B cell (primary cell): Measurements from ENCODE around the gene VWA5B1. TPM values are rescaled to one million over a fixed set of nuclear protein-coding genes. Genes with fewer than 3 reads are reported as not detected.

Experiments used
- ATAC-seq: fragments of 200-7000 bp; cut with Tn5 transposase; one replicate; pipeline ENCODE4 v1.10.0; 2021; ENCODE audit warnings: low read depth, mild to moderate bottlenecking, moderate number of reproducible peaks, moderate library complexity
- CTCF ChIA-PET: fragments of 350-600 bp; sonication (Branson Sonifier 250); formaldehyde crosslinking; loops from one replicate; lab custom pipeline; 2021; ENCODE audit warnings: antibody characterized with exemption, inconsistent platforms; lab: Charles Lee
- POLR2A ChIA-PET: fragments of 350-600 bp; sonication (Branson Sonifier 250); formaldehyde crosslinking; loops from one replicate; lab custom pipeline; 2021; ENCODE audit warnings: antibody characterized with exemption; lab: Charles Lee
- DNase-seq: peaks from one replicate; pipeline ENCODE4 v3.0.0; 2013
- H2AFZ ChIP-seq: 2 replicates; pipeline ENCODE4 v1.6.1; 2012; ENCODE audit warnings: mild to moderate bottlenecking, low read depth, low read length; ENCODE audit not compliant: insufficient read depth, poor library complexity, severe bottlenecking
- H3K27ac ChIP-seq, 2 donors: 1 replicate in 1 of 2; 2 replicates in 1 of 2; pipeline ENCODE4 v1.5.1; 2012 to 2013; ENCODE audit warnings: low read length in 2 of 2, mild to moderate bottlenecking in 2 of 2, moderate library complexity in 1 of 2
- H3K27me3 ChIP-seq, 4 experiments: fragments of 200-600 bp in 1 of 4; sonication (generic) in 1 of 4; replicated peaks in 1 of 4; 1 replicate in 2 of 4; 2 replicates in 2 of 4; pipeline versions ENCODE4 v1.6.1 to v1.7.0; 2013 to 2016; ENCODE audit warnings: low read length in 3 of 4, mild to moderate bottlenecking in 2 of 4, mixed read lengths in 1 of 4, moderate library complexity in 1 of 4; ENCODE audit not compliant: insufficient read depth in 4 of 4, control insufficient read depth in 3 of 4; ENCODE audit errors: control extremely low read depth in 1 of 4
- H3K36me3 ChIP-seq, 2 experiments: replicated peaks in 1 of 2; 1 replicate in 1 of 2; 2 replicates in 1 of 2; pipeline versions ENCODE4 v1.6.1 to v1.7.1; 2013; ENCODE audit warnings: low read length in 1 of 2; ENCODE audit not compliant: insufficient read depth in 2 of 2, control insufficient read depth in 1 of 2; ENCODE audit errors: control extremely low read depth in 1 of 2, extremely low read depth in 1 of 2
- H3K4me1 ChIP-seq, 2 donors: fragments of 200-600 bp in 1 of 2; sonication (generic) in 1 of 2; 1 replicate in 1 of 2; 2 replicates in 1 of 2; pipeline versions ENCODE4 v1.5.1 to v1.6.1; 2013 to 2017; ENCODE audit warnings: low read length in 2 of 2; ENCODE audit not compliant: control insufficient read depth in 2 of 2, insufficient read depth in 2 of 2
- H3K4me2 ChIP-seq: replicated peaks from 2 replicates; pipeline ENCODE3; 2012; ENCODE audit warnings: mild to moderate bottlenecking, low read depth, low read length; ENCODE audit not compliant: poor library complexity, severe bottlenecking
- H3K4me3 ChIP-seq, 5 experiments: fragments of 200-600 bp in 1 of 5; sonication (generic) in 1 of 5; 1 replicate in 3 of 5; 2 replicates in 2 of 5; pipeline versions ENCODE4 v1.5.1 to v1.7.0; 2011 to 2016; ENCODE audit warnings: low read length in 4 of 5, mild to moderate bottlenecking in 4 of 5, low read depth in 2 of 5, control low read depth in 1 of 5, moderate library complexity in 1 of 5; ENCODE audit not compliant: insufficient read depth in 1 of 5; ENCODE audit errors: control extremely low read depth in 1 of 5, extremely low read depth in 1 of 5
- H3K79me2 ChIP-seq: fragments of 200-600 bp; sonication (generic); one replicate; pipeline ENCODE4 v1.6.0; 2016; ENCODE audit warnings: low read length; ENCODE audit not compliant: control insufficient read depth, insufficient read depth
- H3K9ac ChIP-seq: fragments of 200-600 bp; sonication (generic); 2 replicates; pipeline ENCODE4 v1.6.1; 2017; ENCODE audit warnings: mild to moderate bottlenecking, low read length, moderate library complexity
- H3K9me3 ChIP-seq, 3 donors: one replicate each; pipeline versions ENCODE4 v1.6.1 to v1.7.1; 2013; ENCODE audit warnings: low read length in 2 of 3; ENCODE audit not compliant: control insufficient read depth in 2 of 3, insufficient read depth in 1 of 3; ENCODE audit errors: control extremely low read depth in 1 of 3
- H4K20me1 ChIP-seq: 2 replicates; pipeline ENCODE4 v1.6.0; 2012; ENCODE audit warnings: mild to moderate bottlenecking, low read length; ENCODE audit not compliant: insufficient read depth, control insufficient read depth, poor library complexity, severe bottlenecking
- H3K27ac Mint-ChIP-seq: one replicate; pipeline ENCODE4 v1.8.0; 2021; ENCODE audit warnings: mixed read lengths
- H3K27me3 Mint-ChIP-seq: one replicate; pipeline ENCODE4 v1.8.0; 2021; ENCODE audit warnings: mixed read lengths
- H3K4me1 Mint-ChIP-seq: one replicate; pipeline ENCODE4 v1.8.0; 2021; ENCODE audit warnings: mixed read lengths
- H3K4me3 Mint-ChIP-seq: one replicate; pipeline ENCODE4 v1.8.0; 2021; ENCODE audit warnings: mixed read lengths
- H3K9me3 Mint-ChIP-seq: one replicate; pipeline ENCODE4 v1.8.0; 2022; ENCODE audit warnings: mixed read lengths; ENCODE audit not compliant: insufficient read depth
- EZH2 ChIP-seq: IDR thresholded peaks from 2 replicates; pipeline ENCODE4 v1.6.1; 2012; ENCODE audit warnings: borderline replicate concordance, low read depth, mild to moderate bottlenecking, moderate library complexity, low read length; ENCODE audit not compliant: insufficient read depth, poor library complexity, severe bottlenecking
- WGBS: methylation state at CpG from one replicate; pipeline ENCODE4 v1.1.5; 2013; ENCODE audit warnings: missing lambda C conversion rate; ENCODE audit not compliant: insufficient coverage; 5-methylcytosine and 5-hydroxymethylcytosine counted together
- intact Hi-C: fragments of 100-400 bp; cut with micrococcal nuclease; formaldehyde crosslinking; loops from one replicate; pipeline ENCODE4 v1.10.0; 2022
- polyA plus RNA-seq: library from polyadenylated mRNA; depleted of rRNA; stranded (reverse); fragments of >200 nt; gene quantifications from 2 replicates; pipeline ENCODE4 v1.2.3, GENCODE V29; 2012
- total RNA-seq, 2 donors: library from RNA; stranded (reverse); fragments of 120-200 nt in 1 of 2; gene quantifications; 1 replicate in 1 of 2; 2 replicates in 1 of 2; pipeline versions ENCODE4 v1.2.3 to v1.2.4, GENCODE V29; 2013 to 2022
- TF ChIP-seq, protein P1 (sequence below): fragments of 200-600 bp; IDR thresholded peaks from one replicate; pipeline ENCODE4 v1.8.0; 2022; ENCODE audit warnings: antibody characterized with exemption, mild to moderate bottlenecking

The VWA5B1 gene
- total and polyA plus RNA-seq, 2 donors (not counting 1 experiment from before 2014, with no cell fraction given) = not detected

DNA sequence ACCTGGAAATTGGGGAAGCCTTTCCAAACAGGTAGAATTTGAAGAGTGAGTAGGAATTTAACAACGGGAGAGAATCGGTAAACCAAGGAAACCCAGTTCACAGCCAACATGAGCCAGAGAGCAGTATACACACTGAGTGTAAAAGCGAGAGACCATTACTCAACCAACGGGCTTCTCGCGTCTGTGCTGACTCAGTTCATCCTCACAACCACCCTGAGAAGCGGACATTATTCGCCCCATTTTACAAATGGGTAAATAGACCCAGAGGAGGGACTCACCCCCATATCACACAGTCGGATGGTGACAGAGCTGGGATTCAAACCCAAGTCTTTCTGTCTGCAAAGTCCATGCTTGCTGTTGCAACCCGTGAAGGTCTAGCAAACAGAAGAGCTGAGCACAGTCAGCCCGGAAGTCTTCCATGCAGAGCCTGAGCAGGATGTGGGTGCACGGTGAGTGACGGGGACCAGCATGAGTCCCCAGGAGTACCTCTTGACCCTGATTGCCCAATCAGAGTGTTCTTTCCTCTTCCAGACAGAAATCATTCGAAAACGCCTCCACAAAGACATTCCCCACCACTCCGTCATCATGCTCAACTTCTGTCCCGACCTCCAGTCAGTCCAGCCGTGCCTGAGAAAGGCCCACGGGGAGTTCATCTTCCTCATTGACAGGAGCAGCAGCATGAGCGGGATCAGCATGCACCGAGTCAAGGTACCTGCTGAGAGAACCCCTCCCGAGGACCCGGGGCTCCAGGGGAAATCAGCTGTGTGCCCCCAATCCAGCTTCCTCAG, 32.3 kb downstream of the VWA5B1 start:
- no peak overlapping the region for H3K27ac Mint-ChIP-seq
- Histone ChIP-seq H3K9ac (no peak overlapping the region), H2AFZ (peak overlapping the region; percentile 46), H3K79me2 (no peaks in the 10 kb centered on the region), H3K4me1 (peaks cover 5 to 8% of the 10 kb centered on the region in 2 donors), H3K4me3 (no peak overlapping the region), H4K20me1 (no peaks in the 10 kb centered on the region), H3K27ac (no peak overlapping the region), H3K9me3 (peaks cover 0 to 5% (median 0%) of the 10 kb centered on the region in 3 donors), H3K4me2 (no peak overlapping the region), H3K27me3 (peaks cover 0 to 18% (median under 1%) of the 10 kb centered on the region in 4 experiments), H3K36me3 (no peaks in the 10 kb centered on the region)
- H3K27me3 Mint-ChIP-seq = peaks cover 32% of the 10 kb centered on the region
- intact Hi-C loops = no loop called here
- no peaks in the 10 kb centered on the region for H3K9me3 Mint-ChIP-seq
- no peak for TF ChIP-seq EZH2
- TF ChIP-seq, protein P1, sequence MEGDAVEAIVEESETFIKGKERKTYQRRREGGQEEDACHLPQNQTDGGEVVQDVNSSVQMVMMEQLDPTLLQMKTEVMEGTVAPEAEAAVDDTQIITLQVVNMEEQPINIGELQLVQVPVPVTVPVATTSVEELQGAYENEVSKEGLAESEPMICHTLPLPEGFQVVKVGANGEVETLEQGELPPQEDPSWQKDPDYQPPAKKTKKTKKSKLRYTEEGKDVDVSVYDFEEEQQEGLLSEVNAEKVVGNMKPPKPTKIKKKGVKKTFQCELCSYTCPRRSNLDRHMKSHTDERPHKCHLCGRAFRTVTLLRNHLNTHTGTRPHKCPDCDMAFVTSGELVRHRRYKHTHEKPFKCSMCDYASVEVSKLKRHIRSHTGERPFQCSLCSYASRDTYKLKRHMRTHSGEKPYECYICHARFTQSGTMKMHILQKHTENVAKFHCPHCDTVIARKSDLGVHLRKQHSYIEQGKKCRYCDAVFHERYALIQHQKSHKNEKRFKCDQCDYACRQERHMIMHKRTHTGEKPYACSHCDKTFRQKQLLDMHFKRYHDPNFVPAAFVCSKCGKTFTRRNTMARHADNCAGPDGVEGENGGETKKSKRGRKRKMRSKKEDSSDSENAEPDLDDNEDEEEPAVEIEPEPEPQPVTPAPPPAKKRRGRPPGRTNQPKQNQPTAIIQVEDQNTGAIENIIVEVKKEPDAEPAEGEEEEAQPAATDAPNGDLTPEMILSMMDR = no peak
- POLR2A ChIA-PET = no interaction called here
- DNase-seq (no peak), ATAC-seq (no peak)
- H3K4me1 Mint-ChIP-seq = peaks cover 8% of the 10 kb centered on the region
- CTCF ChIA-PET = no interaction called here
- WGBS = 79% methylated on average over 23 of the region's 23 CpGs
- H3K4me3 Mint-ChIP-seq = no peak overlapping the region

DNA sequence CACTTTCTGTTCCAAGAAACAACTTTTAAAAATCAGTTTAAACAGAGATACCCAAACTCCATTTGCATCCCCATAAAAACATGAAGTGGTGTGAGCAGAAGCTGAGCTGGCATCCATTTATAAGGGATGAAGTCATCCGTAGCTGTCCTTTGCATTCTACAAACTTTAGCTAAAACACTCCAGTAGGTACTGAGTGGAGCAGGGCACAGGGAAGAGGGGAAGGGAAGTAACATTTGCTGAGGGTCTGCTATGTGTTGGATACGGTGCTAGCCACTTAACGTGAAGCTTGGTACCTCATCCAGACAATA, 32.9 kb downstream of the VWA5B1 start:
- H3K9ac ChIP-seq = no peak overlapping the region
- Mint-ChIP-seq H3K27ac (no peak overlapping the region), H3K27me3 (peaks cover 35% of the 10 kb centered on the region), H3K9me3 (no peaks in the 10 kb centered on the region), H3K4me3 (no peak overlapping the region), H3K4me1 (peaks cover 8% of the 10 kb centered on the region)
- H3K27me3 ChIP-seq = peaks cover 0 to 19% (median under 1%) of the 10 kb centered on the region in 4 experiments
- 100% methylated on average over 1 of the region's 3 CpGs for WGBS
- H3K4me2 ChIP-seq = no peak overlapping the region
- H3K9me3 ChIP-seq = peaks cover 0 to 2% (median 0%) of the 10 kb centered on the region in 3 donors
- intact Hi-C loops = no loop called here
- no peaks in the 10 kb centered on the region for H3K36me3 ChIP-seq
- TF ChIP-seq, protein P1 = no peak
- TF ChIP-seq EZH2 = no peak
- no peaks in the 10 kb centered on the region for H4K20me1 ChIP-seq
- H3K79me2 ChIP-seq = no peaks in the 10 kb centered on the region
- peaks cover 5 to 8% of the 10 kb centered on the region in 2 donors for H3K4me1 ChIP-seq
- ATAC-seq = no peak
- ChIA-PET CTCF (interaction anchor here (1.3 kb wide), 1 partner anchor 170 kb away, joined by 4 read pairs; no protein-coding TSS in a partner anchor), POLR2A (no interaction called here)
- H3K27ac ChIP-seq = no peak overlapping the region
- H3K4me3 ChIP-seq = no peak overlapping the region
- no peak for DNase-seq
- H2AFZ ChIP-seq = no peak overlapping the region
